GM12878 (cell line): Measurements from ENCODE around the gene OOSP4B. TPM values are rescaled to one million over a fixed set of nuclear protein-coding genes. Genes with fewer than 3 reads are reported as not detected.

Experiments used
- ATAC-seq: fragments of 200-7000 bp; cut with Tn5 transposase; 3 replicates; pipeline ENCODE4 v1.9.1; 2020; ENCODE audit warnings: mild to moderate bottlenecking, moderate library complexity
- BruUV-seq: library from RNA; stranded (reverse); fragments of 400-500 nt; replicated peaks from 2 replicates; lab custom pipeline; 2021; lab: Mats Ljungman, UMichigan
- CTCF ChIA-PET: fragments of 300-600 bp; sonication (Branson Sonifier 250); formaldehyde crosslinking; extraction: SDS; loops from one replicate; lab custom pipeline; 2021; ENCODE audit warnings: inconsistent platforms; lab: Yijun Ruan, JAX
- POLR2A ChIA-PET: fragments of 350-600 bp; formaldehyde crosslinking; extraction: SDS; loops from one replicate; lab custom pipeline; 2021; ENCODE audit warnings: inconsistent platforms; lab: Charles Lee
- RAD21 ChIA-PET: fragments of 300-600 bp; sonication (Branson Sonifier 250); formaldehyde crosslinking; loops from one replicate; lab custom pipeline; 2023; ENCODE audit warnings: antibody characterized with exemption; ENCODE audit not compliant: unreplicated experiment; lab: Charles Lee
- SMC1A ChIA-PET: fragments of 300-600 bp; sonication (Branson Sonifier 250); formaldehyde crosslinking; loops from one replicate; lab custom pipeline; 2023; ENCODE audit not compliant: unreplicated experiment, uncharacterized antibody; lab: Charles Lee
- DNase-seq: peaks from one replicate; pipeline ENCODE4 v3.0.0-alpha.2; 2011; ENCODE audit warnings: low read depth, low spot score
- FAIRE-seq: peaks from 3 replicates; lab custom pipeline; 2011; peaks lifted over from hg19 to GRCh38; lab: Jason Lieb, UNC
- H2AFZ ChIP-seq: 2 replicates; pipeline ENCODE4 v1.6.0; 2011; ENCODE audit warnings: low read depth, low read length, control low read depth; ENCODE audit not compliant: control insufficient read depth
- H3K27ac ChIP-seq: 2 replicates; pipeline ENCODE4 v1.5.1; 2011; ENCODE audit warnings: control low read depth; ENCODE audit not compliant: control insufficient read depth, insufficient read depth
- H3K27me3 ChIP-seq, 2 experiments: replicated peaks in 1 of 2; 2 replicates each; pipeline versions ENCODE4 v1.6.0 to v1.6.1; 2011; ENCODE audit warnings: low read length in 1 of 2; ENCODE audit not compliant: control insufficient read depth in 2 of 2, insufficient read depth in 2 of 2
- H3K36me3 ChIP-seq, 2 experiments: 2 replicates each; pipeline ENCODE4 v1.5.1; 2011; ENCODE audit warnings: low read length in 1 of 2; ENCODE audit not compliant: control insufficient read depth in 2 of 2, insufficient read depth in 2 of 2
- H3K4me1 ChIP-seq: 2 replicates; pipeline ENCODE4 v1.6.1; 2011; ENCODE audit warnings: mild to moderate bottlenecking, low read length, moderate library complexity, mixed read lengths; ENCODE audit not compliant: control insufficient read depth, insufficient read depth
- H3K4me2 ChIP-seq: 2 replicates; pipeline ENCODE4 v1.6.0; 2011; ENCODE audit warnings: control low read depth; ENCODE audit not compliant: control insufficient read depth, insufficient read depth
- H3K4me3 ChIP-seq: fragments of 200-600 bp; sonication (generic); 2 replicates; pipeline ENCODE4 v1.5.1; 2016
- H3K79me2 ChIP-seq: 2 replicates; pipeline ENCODE4 v1.6.0; 2011; ENCODE audit warnings: low read length; ENCODE audit not compliant: control insufficient read depth, insufficient read depth
- H3K9ac ChIP-seq: 2 replicates; pipeline ENCODE4 v1.8.0; 2011; ENCODE audit warnings: low read length, control low read depth, mixed read lengths; ENCODE audit not compliant: control insufficient read depth, insufficient read depth
- H3K9me3 ChIP-seq: replicated peaks from 3 replicates; pipeline ENCODE4 v1.5.1; 2011; ENCODE audit warnings: mild to moderate bottlenecking, low read length; ENCODE audit not compliant: control insufficient read depth, insufficient read depth
- H4K20me1 ChIP-seq: 2 replicates; pipeline ENCODE4 v1.6.0; 2011; ENCODE audit not compliant: control insufficient read depth, insufficient read depth
- BMI1 ChIP-seq: fragments of 450-650 bp; IDR thresholded peaks from 2 replicates; pipeline ENCODE4 v1.6.1; 2016; ENCODE audit warnings: mild to moderate bottlenecking, moderate library complexity, borderline replicate concordance
- E2F4 ChIP-seq: IDR thresholded peaks from 2 replicates; pipeline ENCODE4 v1.6.1; 2012; ENCODE audit warnings: low read depth, low read length, improper control_type of control experiment
- E2F8 ChIP-seq: fragments of 450-650 bp; IDR thresholded peaks from 2 replicates; pipeline ENCODE4 v1.6.1; 2018; ENCODE audit warnings: mild to moderate bottlenecking, low read depth, moderate library complexity; ENCODE audit not compliant: partially characterized antibody
- E4F1 ChIP-seq: fragments of 450-650 bp; IDR thresholded peaks from 2 replicates; pipeline ENCODE4 v1.6.1; 2018; ENCODE audit warnings: borderline replicate concordance, mild to moderate bottlenecking; ENCODE audit not compliant: partially characterized antibody
- EZH2 ChIP-seq: IDR thresholded peaks from 2 replicates; pipeline ENCODE4 v1.6.1; 2012; ENCODE audit warnings: low read depth, mild to moderate bottlenecking, control low read depth, inconsistent platforms, low read length, borderline replicate concordance; ENCODE audit not compliant: control insufficient read depth
- HDAC6 ChIP-seq: fragments of 200-600 bp; sonication (generic); IDR thresholded peaks from one replicate; pipeline ENCODE4 v1.8.0; 2017; ENCODE audit warnings: antibody characterized with exemption; ENCODE audit not compliant: unreplicated experiment
- IRF3 ChIP-seq: fragments of 450-650 bp; IDR thresholded peaks from 2 replicates; pipeline ENCODE4 v1.6.1; 2014; ENCODE audit warnings: mild to moderate bottlenecking
- KLF5 ChIP-seq: fragments of 450-650 bp; IDR thresholded peaks from 2 replicates; pipeline ENCODE4 v1.6.1; 2014; ENCODE audit warnings: mild to moderate bottlenecking; ENCODE audit not compliant: partially characterized antibody
- NR2C2 ChIP-seq: IDR thresholded peaks from 2 replicates; pipeline ENCODE4 v1.6.1; 2011; ENCODE audit warnings: borderline replicate concordance, low read depth; ENCODE audit not compliant: control insufficient read depth, insufficient read length
- NR2F1 ChIP-seq: fragments of 450-650 bp; conservative IDR thresholded peaks from 2 replicates; pipeline ENCODE4 v1.6.1; 2017; ENCODE audit warnings: mild to moderate bottlenecking
- POLR2AphosphoS2 ChIP-seq: IDR thresholded peaks from 2 replicates; pipeline ENCODE4 v1.6.1; 2011; ENCODE audit warnings: low read depth, mild to moderate bottlenecking, low read length, improper control_type of control experiment, moderate library complexity
- RBBP5 ChIP-seq: fragments of 200-600 bp; sonication (generic); conservative IDR thresholded peaks from 2 replicates; pipeline ENCODE4 v1.6.1; 2016
- RELA ChIP-seq: fragments of 450-650 bp; IDR thresholded peaks from 2 replicates; pipeline ENCODE4 v1.8.0; 2014; ENCODE audit warnings: borderline replicate concordance; ENCODE audit not compliant: partially characterized antibody
- RUNX3 ChIP-seq: IDR thresholded peaks from 2 replicates; pipeline ENCODE4 v1.6.1; 2012; ENCODE audit warnings: low read length, inconsistent platforms
- SP1 ChIP-seq: IDR thresholded peaks from one replicate; pipeline ENCODE4 v1.6.1; 2011; ENCODE audit warnings: low read depth, low read length
- ZNF274 ChIP-seq: IDR thresholded peaks from one replicate; pipeline ENCODE4 v1.8.0; 2011; ENCODE audit not compliant: insufficient read length, insufficient read depth
- WGBS: methylation state at CpG from one replicate; pipeline ENCODE4 v1.1.6; 2016; ENCODE audit warnings: low lambda C conversion rate; ENCODE audit not compliant: insufficient replicate concordance, insufficient coverage; ENCODE audit errors: missing lambda C conversion rate; 5-methylcytosine and 5-hydroxymethylcytosine counted together
- in situ Hi-C: fragments of 300-500 bp; cut with MboI; formaldehyde crosslinking; loops from 9 replicates; pipeline ENCODE4 v1.14.3; 2018; ENCODE audit warnings: mixed read lengths
- intact Hi-C: fragments of 100-400 bp; cut with micrococcal nuclease; formaldehyde crosslinking; loops from one replicate; pipeline ENCODE4 v1.14.2; 2022; ENCODE audit not compliant: unreplicated experiment
- polyA plus RNA-seq, 11 experiments: library from polyadenylated mRNA; depleted of rRNA in 4 of 11; unstranded in 6 of 11; stranded (reverse) in 5 of 11; fragments of >200 nt; fragmentation: Nextera tagmentation in 4 of 11; fragmentation: Illumina TruSeq in 1 of 11; extraction: Ambion mirVana in 4 of 11; extraction: Trizol in 1 of 11; gene quantifications; 1 replicate in 1 of 11; 2 replicates in 10 of 11; pipeline versions ENCODE4 v1.2.1 to v1.2.3, GENCODE V29; 2011 to 2016; ENCODE audit warnings: inconsistent platforms in 2 of 11, missing spikeins in 2 of 11, low read depth in 1 of 11
- total RNA-seq, 4 experiments: library from RNA; depleted of rRNA in 3 of 4; stranded (reverse); fragments of >200 nt in 3 of 4; fragmentation: Illumina TruSeq in 1 of 4; extraction: Trizol in 1 of 4; gene quantifications; 2 replicates each; pipeline versions ENCODE4 v1.2.1 to v1.2.3, GENCODE V29; 2013 to 2021

OOSP4B gene
- total and polyA plus RNA-seq, 10 of the 15 experiments (the other 5 are each of a cell fraction or from before 2014, with no cell fraction given): not detected

- 20% methylated on average over 2 of the region's 2 CpGs for WGBS
- ATAC-seq (no peak), DNase-seq (no peak), FAIRE-seq (no peak)
- Histone ChIP-seq H3K4me2 (no peak overlapping the region), H3K4me1 (no peaks in the 10 kb centered on the region), H3K27ac (no peak overlapping the region), H3K4me3 (no peak overlapping the region), H2AFZ (no peak overlapping the region), H3K27me3 (no peaks in the 10 kb centered on the region), H3K79me2 (no peaks in the 10 kb centered on the region), H4K20me1 (no peaks in the 10 kb centered on the region), H3K9ac (no peak overlapping the region), H3K36me3 (no peaks in the 10 kb centered on the region), H3K9me3 (no peaks in the 10 kb centered on the region)
- BruUV-seq: no TSS peak
- ChIA-PET SMC1A (interaction anchor here (0.6 to 2.3 kb wide), 4 partner anchors 9 to 543 kb away, joined by 3 to 9 read pairs (median 4); no protein-coding TSS in a partner anchor), RAD21 (no interaction called here), CTCF (interaction anchor here (1.3 kb wide), 1 partner anchor 27 kb away, joined by 4 read pairs; no protein-coding TSS in a partner anchor), POLR2A (no interaction called here)
- intact Hi-C loops (no loop called here), in situ Hi-C loops (no loop called here)
- TF ChIP-seq RELA (no peak), NR2C2 (no peak), NR2F1 (no peak), RBBP5 (no peak), KLF5 (no peak), BMI1 (no peak), ZNF274 (no peak), POLR2AphosphoS2 (no peak), E4F1 (no peak), SP1 (no peak), HDAC6 (no peak), E2F8 (no peak), IRF3 (no peak), RUNX3 (no peak), E2F4 (no peak), EZH2 (no peak)
Measured at GRCh38 chr11:60003729-60004128, 13.3 kb upstream of the OOSP4B start.
